H9 (cell line): ENCODE measurements around the gene L3MBTL4. TPM values are rescaled to one million over a fixed set of nuclear protein-coding genes. Genes with fewer than 3 reads are reported as not detected.
"Not testable (repeated sequence)": the region's sequence is repeated elsewhere in the genome, so short reads cannot be mapped to it uniquely, and the experiment has no call there.

ENCODE experiments used
- DNase-seq: peaks from one replicate; pipeline ENCODE4 v3.0.0-alpha.2; 2017
- H2AFZ ChIP-seq: one replicate; pipeline ENCODE4 v1.6.1; 2013; ENCODE audit warnings: mild to moderate bottlenecking, low read length, control low read depth, moderate library complexity
- H2AK5ac ChIP-seq: 2 replicates; pipeline ENCODE4 v1.6.1; 2013; ENCODE audit warnings: low read length, control low read depth, mixed read lengths; ENCODE audit not compliant: insufficient read length
- H2BK120ac ChIP-seq: one replicate; pipeline ENCODE4 v1.6.1; 2013; ENCODE audit warnings: low read depth, mild to moderate bottlenecking, low read length, control low read depth, inconsistent platforms; ENCODE audit not compliant: poor library complexity, severe bottlenecking
- H2BK12ac ChIP-seq: 2 replicates; pipeline ENCODE4 v1.6.1; 2013; ENCODE audit warnings: low read length, control low read depth, mixed read lengths, low read depth; ENCODE audit not compliant: insufficient read length
- H2BK15ac ChIP-seq: 2 replicates; pipeline ENCODE4 v1.6.1; 2013; ENCODE audit warnings: low read depth, low read length, control low read depth
- H2BK20ac ChIP-seq: one replicate; pipeline ENCODE4 v1.6.1; 2013; ENCODE audit warnings: low read depth, mild to moderate bottlenecking, low read length, control low read depth, inconsistent platforms; ENCODE audit not compliant: poor library complexity, severe bottlenecking
- H2BK5ac ChIP-seq: 2 replicates; pipeline ENCODE4 v1.6.1; 2013; ENCODE audit warnings: low read length, control low read depth, mixed read lengths; ENCODE audit not compliant: insufficient read length
- H3K14ac ChIP-seq: 2 replicates; pipeline ENCODE4 v1.6.1; 2013; ENCODE audit warnings: low read length, control low read depth; ENCODE audit not compliant: insufficient read depth
- H3K18ac ChIP-seq: 2 replicates; pipeline ENCODE4 v1.6.1; 2013; ENCODE audit warnings: low read depth, mild to moderate bottlenecking, mixed read lengths, low read length, control low read depth; ENCODE audit not compliant: insufficient read length
- H3K23ac ChIP-seq: 2 replicates; pipeline ENCODE4 v1.6.1; 2013; ENCODE audit warnings: low read length, control low read depth, mixed read lengths, low read depth; ENCODE audit not compliant: insufficient read length
- H3K23me2 ChIP-seq: 2 replicates; pipeline ENCODE4 v1.6.1; 2013; ENCODE audit warnings: low read depth, mild to moderate bottlenecking, mixed read lengths, low read length, control low read depth; ENCODE audit not compliant: insufficient read length, poor library complexity, severe bottlenecking
- H3K27ac ChIP-seq: 2 replicates; pipeline ENCODE4 v1.5.1; 2013; ENCODE audit warnings: low read length, control low read depth, mixed read lengths, low read depth; ENCODE audit not compliant: insufficient read length
- H3K27me3 ChIP-seq: 2 replicates; pipeline ENCODE4 v1.6.1; 2013; ENCODE audit warnings: low read length, control low read depth, inconsistent platforms; ENCODE audit not compliant: insufficient read depth
- H3K4ac ChIP-seq: 2 replicates; pipeline ENCODE4 v1.6.1; 2013; ENCODE audit warnings: low read depth, mild to moderate bottlenecking, control low read depth, inconsistent platforms, low read length, moderate library complexity
- H3K4me1 ChIP-seq: 2 replicates; pipeline ENCODE4 v1.6.1; 2013; ENCODE audit warnings: low read length, control low read depth, inconsistent platforms; ENCODE audit not compliant: insufficient read depth
- H3K4me2 ChIP-seq: 2 replicates; pipeline ENCODE4 v1.6.1; 2013; ENCODE audit warnings: low read length, control low read depth, mixed read lengths; ENCODE audit not compliant: insufficient read length, insufficient read depth
- H3K56ac ChIP-seq: 2 replicates; pipeline ENCODE4 v1.6.1; 2013; ENCODE audit warnings: low read depth, mild to moderate bottlenecking, mixed read lengths, low read length, control low read depth; ENCODE audit not compliant: insufficient read length
- H3K79me1 ChIP-seq: 2 replicates; pipeline ENCODE4 v1.6.1; 2013; ENCODE audit warnings: low read depth, mild to moderate bottlenecking, moderate library complexity, low read length, control low read depth, inconsistent platforms; ENCODE audit not compliant: insufficient read depth, poor library complexity, severe bottlenecking
- H3K79me2 ChIP-seq: 2 replicates; pipeline ENCODE4 v1.6.1; 2013; ENCODE audit warnings: low read length, control low read depth, inconsistent platforms; ENCODE audit not compliant: insufficient read depth
- H3K9ac ChIP-seq: 2 replicates; pipeline ENCODE4 v1.6.1; 2013; ENCODE audit warnings: low read length, control low read depth, mixed read lengths; ENCODE audit not compliant: insufficient read length; ENCODE audit errors: extremely low read depth
- H3K9me3 ChIP-seq: one replicate; pipeline ENCODE4 v1.6.1; 2013; ENCODE audit warnings: low read depth, low read length, inconsistent platforms; ENCODE audit not compliant: control insufficient read depth
- H3T11ph ChIP-seq: one replicate; pipeline ENCODE4 v1.6.1; 2013; ENCODE audit warnings: mild to moderate bottlenecking, low read length, control low read depth, inconsistent platforms
- H4K20me1 ChIP-seq: one replicate; pipeline ENCODE4 v1.6.1; 2013; ENCODE audit not compliant: control insufficient read depth, insufficient read length, insufficient read depth
- H4K5ac ChIP-seq: 2 replicates; pipeline ENCODE4 v1.6.1; 2013; ENCODE audit warnings: low read depth, mild to moderate bottlenecking, mixed read lengths, low read length, control low read depth; ENCODE audit not compliant: insufficient read length
- H4K8ac ChIP-seq: replicated peaks from 2 replicates; pipeline ENCODE4 v1.6.1; 2013; ENCODE audit warnings: low read length, control low read depth, mixed read lengths, low read depth; ENCODE audit not compliant: insufficient read length
- H4K91ac ChIP-seq: 2 replicates; pipeline ENCODE4 v1.6.1; 2013; ENCODE audit warnings: low read depth, mild to moderate bottlenecking, moderate library complexity, mixed read lengths, low read length, control low read depth; ENCODE audit not compliant: insufficient read length
- H3K27ac Mint-ChIP-seq, 3 experiments: 2 replicates in 2 of 3; 3 replicates in 1 of 3; pipeline ENCODE4 v1.8.0; 2020 to 2021; ENCODE audit warnings: mixed read lengths in 3 of 3, mild to moderate bottlenecking in 1 of 3, moderate library complexity in 1 of 3
- H3K27me3 Mint-ChIP-seq: 2 replicates; pipeline ENCODE4 v1.8.0; 2021; ENCODE audit warnings: low read depth, mild to moderate bottlenecking, moderate library complexity, mixed read lengths
- H3K36me3 Mint-ChIP-seq, 3 experiments: 2 replicates in 2 of 3; 3 replicates in 1 of 3; pipeline ENCODE4 v1.8.0; 2020 to 2021; ENCODE audit warnings: low read depth in 3 of 3, mixed read lengths in 3 of 3; ENCODE audit not compliant: insufficient read depth in 1 of 3
- H3K4me1 Mint-ChIP-seq, 2 experiments: 2 replicates each; pipeline ENCODE4 v1.8.0; 2020; ENCODE audit warnings: mixed read lengths in 2 of 2
- H3K4me3 Mint-ChIP-seq, 2 experiments: 2 replicates in 1 of 2; 3 replicates in 1 of 2; pipeline ENCODE4 v1.8.0; 2020 to 2021; ENCODE audit warnings: mild to moderate bottlenecking in 2 of 2, mixed read lengths in 2 of 2, moderate library complexity in 1 of 2
- H3K9me3 Mint-ChIP-seq, 2 experiments: 2 replicates in 1 of 2; 3 replicates in 1 of 2; pipeline ENCODE4 v1.8.0; 2020; ENCODE audit warnings: mild to moderate bottlenecking in 2 of 2, mixed read lengths in 2 of 2, moderate library complexity in 1 of 2
- WGBS: extraction: QIAGEN DNeasy Blood & Tissue Kit; methylation state at CpG from one replicate; pipeline ENCODE4 v1.1.7; 2013; ENCODE audit warnings: missing lambda C conversion rate, low lambda C conversion rate, mixed read lengths; ENCODE audit not compliant: insufficient read length; ENCODE audit errors: extremely low coverage; 5-methylcytosine and 5-hydroxymethylcytosine counted together
- total RNA-seq: library from RNA; stranded (reverse); gene quantifications from 2 replicates; pipeline ENCODE4 v1.2.1, GENCODE V29; 2021

The L3MBTL4 gene
- total RNA-seq, 1 experiment from 2014 or later, result 1.9 TPM

DNA sequence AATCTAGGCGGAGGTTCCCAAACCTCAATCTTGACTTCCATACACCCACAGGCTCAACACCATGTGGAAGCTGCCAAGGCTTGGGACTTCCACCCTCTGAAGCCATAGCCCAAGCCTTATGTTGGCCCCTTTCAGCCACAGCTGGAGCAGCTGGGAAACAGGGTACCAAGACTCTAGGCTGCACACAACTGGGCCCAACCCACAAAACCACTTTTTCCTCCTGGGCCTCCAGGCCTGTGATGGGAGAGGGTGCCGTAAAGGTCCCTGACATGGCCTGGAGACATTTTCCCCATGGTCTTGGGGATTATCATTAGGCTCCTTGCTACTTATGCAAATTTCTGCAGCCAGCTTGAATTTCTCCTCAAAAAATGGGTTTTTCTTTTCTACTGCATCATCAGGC, 279.7 kb downstream of the L3MBTL4 start:
- H2BK120ac ChIP-seq, H2BK20ac ChIP-seq, H2BK15ac ChIP-seq, H3K23ac ChIP-seq, H3K9me3 ChIP-seq, H3K18ac ChIP-seq, H2AFZ ChIP-seq, H3K4me3 Mint-ChIP-seq, H3K27ac Mint-ChIP-seq, H3T11ph ChIP-seq, H3K79me2 ChIP-seq, H3K79me1 ChIP-seq, H3K9ac ChIP-seq, H3K56ac ChIP-seq, H3K4me2 ChIP-seq, H3K4me1 Mint-ChIP-seq, H2AK5ac ChIP-seq, H3K27me3 ChIP-seq, H3K23me2 ChIP-seq, H3K4me1 ChIP-seq, H4K5ac ChIP-seq, H3K27me3 Mint-ChIP-seq, DNase-seq, H4K8ac ChIP-seq, H3K4ac ChIP-seq, H3K27ac ChIP-seq, H2BK12ac ChIP-seq, H3K14ac ChIP-seq, H4K91ac ChIP-seq, H2BK5ac ChIP-seq, H4K20me1 ChIP-seq: not testable (repeated sequence)
- Mint-ChIP-seq H3K9me3 (peaks cover 28% of the 10 kb centered on the region in 2 experiments), H3K36me3 (peaks cover 10 to 29% (median 22%) of the 10 kb centered on the region in 3 experiments)
- no CpG with 5 or more reads among the region's 2 CpGs for WGBS
